A673 (cell line): Measurements from ENCODE around the gene KRT33B.

ENCODE experiments used
- CTCF ChIP-seq: fragments of 300-800, 200-600 bp; sonication (generic); conservative IDR thresholded peaks from 2 replicates; pipeline ENCODE4 v1.5.1; 2017; ENCODE audit warnings: low read depth, mild to moderate bottlenecking, antibody characterized with exemption, low read length, moderate library complexity, mixed read lengths
- EZH2 ChIP-seq: fragments of 200-600 bp; sonication (generic); IDR thresholded peaks from 2 replicates; pipeline ENCODE4 v1.6.1; 2017; ENCODE audit warnings: borderline replicate concordance, low read depth, mild to moderate bottlenecking, mixed read lengths, antibody characterized with exemption, low read length; ENCODE audit not compliant: poor library complexity, severe bottlenecking

- TF ChIP-seq CTCF (no peak), EZH2 (no peak)
Measured at GRCh38 chr17:41413982-41414381, 44.4 kb upstream of the KRT33B start.
